Caco-2 (cell line): ENCODE results near the gene MAK. TPM values are rescaled to one million over a fixed set of nuclear protein-coding genes. Genes with fewer than 3 reads are reported as not detected.

Experiments used
- BruUV-seq: library from RNA; stranded (reverse); fragments of 400-500 nt; replicated peaks from 2 replicates; lab custom pipeline; 2021; lab: Mats Ljungman, UMichigan
- CTCF ChIA-PET: fragments of 300-600 bp; sonication (Branson Sonifier 250); formaldehyde crosslinking; loops from one replicate; lab custom pipeline; 2022; ENCODE audit warnings: antibody characterized with exemption; lab: Charles Lee
- POLR2A ChIA-PET: fragments of 300-600 bp; sonication (Branson Sonifier 250); formaldehyde crosslinking; loops from one replicate; lab custom pipeline; 2022; ENCODE audit warnings: antibody characterized with exemption; lab: Charles Lee
- DNase-seq, 2 experiments: peaks; one replicate each; pipeline versions ENCODE4 v3.0.0 to v3.0.0-alpha.2; 2020 to 2022
- H3K27me3 ChIP-seq: replicated peaks from 2 replicates; pipeline ENCODE4 v1.6.0; 2011; ENCODE audit warnings: low read length; ENCODE audit not compliant: control insufficient read depth, insufficient read depth
- H3K36me3 ChIP-seq: 2 replicates; pipeline ENCODE4 v1.5.1; 2011; ENCODE audit warnings: low read length; ENCODE audit not compliant: control insufficient read depth, insufficient read depth
- H3K4me1 ChIP-seq: fragments of 250-450 bp; sonication (Bioruptor Pico); 2 replicates; pipeline ENCODE4 v1.5.1; 2020; ENCODE audit warnings: mild to moderate bottlenecking
- H3K4me3 ChIP-seq: 2 replicates; pipeline ENCODE4 v1.5.1; 2011; ENCODE audit warnings: low read depth, mild to moderate bottlenecking, control low read depth, low read length
- H3K9me3 ChIP-seq: fragments of 250-450 bp; sonication (Bioruptor Pico); 2 replicates; pipeline ENCODE4 v1.5.1; 2020; ENCODE audit warnings: mild to moderate bottlenecking, moderate library complexity
- H3K27ac Mint-ChIP-seq: one replicate; pipeline ENCODE4 v1.8.0; 2022; ENCODE audit warnings: mixed read lengths; ENCODE audit not compliant: unreplicated experiment
- H3K27me3 Mint-ChIP-seq: one replicate; pipeline ENCODE4 v1.8.0; 2022; ENCODE audit warnings: mixed read lengths; ENCODE audit not compliant: insufficient read depth, unreplicated experiment
- H3K36me3 Mint-ChIP-seq: one replicate; pipeline ENCODE4 v1.8.0; 2022; ENCODE audit warnings: mild to moderate bottlenecking, mixed read lengths; ENCODE audit not compliant: insufficient read depth, unreplicated experiment
- H3K4me1 Mint-ChIP-seq: one replicate; pipeline ENCODE4 v1.8.0; 2022; ENCODE audit warnings: low read depth, mixed read lengths; ENCODE audit not compliant: unreplicated experiment
- H3K4me3 Mint-ChIP-seq: one replicate; pipeline ENCODE4 v1.8.0; 2022; ENCODE audit warnings: mild to moderate bottlenecking, moderate library complexity, mixed read lengths; ENCODE audit not compliant: unreplicated experiment
- H3K9me3 Mint-ChIP-seq: one replicate; pipeline ENCODE4 v1.8.0; 2022; ENCODE audit warnings: mixed read lengths; ENCODE audit not compliant: unreplicated experiment
- CTCF ChIP-seq, 2 experiments: fragments of 200-600 bp in 1 of 2; IDR thresholded peaks; 1 replicate in 1 of 2; 2 replicates in 1 of 2; pipeline versions ENCODE4 v1.5.1 to v1.8.0; 2011 to 2022; ENCODE audit warnings: antibody characterized with exemption in 1 of 2, control low read depth in 1 of 2, inconsistent platforms in 1 of 2, low read depth in 1 of 2, low read length in 1 of 2, mild to moderate bottlenecking in 1 of 2, moderate library complexity in 1 of 2; ENCODE audit not compliant: insufficient read depth in 1 of 2, severe bottlenecking in 1 of 2, unreplicated experiment in 1 of 2
- intact Hi-C: fragments of 100-400 bp; cut with micrococcal nuclease; formaldehyde crosslinking; loops from one replicate; pipeline ENCODE4 v1.10.0; 2022; ENCODE audit not compliant: unreplicated experiment
- total RNA-seq: library from RNA; stranded (reverse); gene quantifications from 2 replicates; pipeline ENCODE4 v1.2.3, GENCODE V29; 2022

MAK gene
- total RNA-seq, 1 experiment from 2014 or later: 0.16 TPM

DNA sequence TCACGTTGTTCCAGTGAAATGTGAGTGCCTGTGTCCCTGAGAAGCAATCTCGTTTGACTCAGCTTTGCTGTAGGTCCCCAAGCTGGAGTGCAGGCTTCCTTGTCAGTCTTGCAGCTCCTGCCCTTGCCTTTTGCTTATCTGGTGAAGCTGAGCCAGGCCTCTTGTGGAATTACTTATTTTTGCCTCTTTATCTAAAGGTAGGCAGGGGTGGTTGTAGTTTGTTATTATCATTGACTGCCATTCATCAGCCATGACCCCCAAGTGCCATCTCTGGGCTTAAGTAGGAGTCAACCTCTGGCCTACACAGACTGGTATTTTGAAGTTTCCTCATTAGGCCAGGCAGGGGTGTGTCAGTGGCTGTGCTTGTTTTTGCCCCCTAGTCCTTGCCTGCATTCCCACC lies 88.6 kb downstream of the MAK start:
- ChIA-PET POLR2A (no interaction called here), CTCF (no interaction called here)
- Histone ChIP-seq H3K27me3 (no peaks in the 10 kb centered on the region), H3K4me1 (peaks cover 23% of the 10 kb centered on the region), H3K36me3 (peaks cover 2% of the 10 kb centered on the region; the same call in 1 of the 2 replicates), H3K9me3 (no peaks in the 10 kb centered on the region), H3K4me3 (no peak overlapping the region)
- Mint-ChIP-seq H3K27ac (no peak overlapping the region), H3K4me1 (peaks cover 29% of the 10 kb centered on the region), H3K36me3 (peaks cover 56% of the 10 kb centered on the region), H3K9me3 (no peaks in the 10 kb centered on the region), H3K4me3 (peak overlapping the region; percentile 77), H3K27me3 (no peaks in the 10 kb centered on the region)
- TF ChIP-seq CTCF (IDR thresholded peaks at IDR 0.05; ENCODE audit: insufficient read depth in 1 of 2, low read depth in 1 of 2, low read length in 1 of 2, severe bottlenecking in 1 of 2, unreplicated experiment in 1 of 2): no peak
- BruUV-seq: no TSS peak
- intact Hi-C loops: no loop called here
- no peak for DNase-seq

- H3K27me3 ChIP-seq: no peaks in the 10 kb centered on the region
- DNase-seq: peak; percentile 98 to 100
- H3K4me1 Mint-ChIP-seq: peaks cover 20% of the 10 kb centered on the region
- no peaks in the 10 kb centered on the region for H3K9me3 Mint-ChIP-seq
- H3K4me3 ChIP-seq: peak within 1 kb of the TSS; percentile 79
- ChIA-PET CTCF (interaction anchor here (0.6 to 1.1 kb wide), 3 partner anchors 12 to 35 kb away, joined by 3 to 5 read pairs (median 3); partner anchors contain the start of gene TMEM14C), POLR2A (interaction anchor here (0.5 to 2.6 kb wide), 8 partner anchors 10 to 277 kb away, joined by 3 to 36 read pairs (median 4); partner anchors contain the start of genes C6orf52, PAK1IP1 and TMEM14C)
- H3K4me1 ChIP-seq: peaks cover 23% of the 10 kb centered on the region
- H3K27me3 Mint-ChIP-seq: no peaks in the 10 kb centered on the region
- peaks cover 2% of the 10 kb centered on the region; the same call in 1 of the 2 replicates for H3K36me3 ChIP-seq
- intact Hi-C loops: loop anchor here (1.0 to 2.0 kb wide), 3 partner anchors 12 to 53 kb away; partner anchors contain the start of genes C6orf52 and PAK1IP1
- H3K4me3 Mint-ChIP-seq: peak within 1 kb of the TSS; percentile 77
- peaks cover 36% of the 10 kb centered on the region for H3K36me3 Mint-ChIP-seq
- TF ChIP-seq CTCF (IDR thresholded peaks at IDR 0.05; ENCODE audit: insufficient read depth in 1 of 2, low read depth in 1 of 2, low read length in 1 of 2, severe bottlenecking in 1 of 2, unreplicated experiment in 1 of 2): no peak
- BruUV-seq: no TSS peak
- peak within 1 kb of the TSS; percentile 94 for H3K27ac Mint-ChIP-seq
- H3K9me3 ChIP-seq: no peaks in the 10 kb centered on the region
These were observed 90.9 kb downstream of the MAK start, which contains the start of gene TMEM14B for GRCh38 chr6:10747251-10747972. Gene TMEM14B (plus strand): TSS chr6:10747805. CDS start chr6:10749246, 1,441 bp downstream.

DNA sequence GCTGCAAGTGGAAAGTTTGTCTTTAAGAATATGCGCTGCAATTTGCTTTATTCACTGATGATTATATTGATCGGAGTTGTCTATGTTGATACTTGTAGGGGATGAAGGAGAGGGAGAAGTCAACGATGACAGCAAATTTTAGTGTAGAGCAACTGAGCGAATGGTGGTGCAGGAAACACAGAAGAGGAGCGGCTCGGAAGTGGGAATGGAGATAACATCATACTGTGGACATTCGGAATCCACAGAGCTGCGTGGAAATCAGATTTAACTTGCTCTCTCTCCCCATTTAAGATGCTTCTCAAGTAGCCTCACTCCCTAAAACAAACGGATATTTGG lies 91.5 kb downstream of the MAK start:
- Mint-ChIP-seq H3K36me3 (peaks cover 31% of the 10 kb centered on the region), H3K4me1 (peaks cover 20% of the 10 kb centered on the region), H3K4me3 (peak overlapping the region; percentile 77), H3K27me3 (no peaks in the 10 kb centered on the region), H3K27ac (peak overlapping the region; percentile 94), H3K9me3 (no peaks in the 10 kb centered on the region)
- Histone ChIP-seq H3K36me3 (peaks cover 2% of the 10 kb centered on the region; the same call in 1 of the 2 replicates), H3K27me3 (no peaks in the 10 kb centered on the region), H3K9me3 (no peaks in the 10 kb centered on the region), H3K4me3 (peak overlapping the region; percentile 44), H3K4me1 (peaks cover 23% of the 10 kb centered on the region)
- POLR2A ChIA-PET: interaction anchor here (0.5 to 2.6 kb wide), 7 partner anchors 11 to 277 kb away, joined by 3 to 36 read pairs (median 4); partner anchors contain the start of genes C6orf52, PAK1IP1 and TMEM14C
- intact Hi-C loops: loop anchor here (1.0 to 2.0 kb wide), 3 partner anchors 12 to 52 kb away; partner anchors contain the start of genes C6orf52 and PAK1IP1
- no peak for TF ChIP-seq CTCF (IDR thresholded peaks at IDR 0.05; ENCODE audit: insufficient read depth in 1 of 2, low read depth in 1 of 2, low read length in 1 of 2, severe bottlenecking in 1 of 2, unreplicated experiment in 1 of 2)
- CTCF ChIA-PET: interaction anchor here (1.1 kb wide), 1 partner anchor 24 kb away, joined by 3 read pairs; the partner anchor contains the start of gene TMEM14C
- DNase-seq: no peak
- TSS peak; percentile 80 for BruUV-seq
